Measurements from ENCODE around the gene LRFN3. TPM values are rescaled to one million over a fixed set of nuclear protein-coding genes. Genes with fewer than 3 reads are reported as not detected.

LRFN3 gene
- total and polyA plus RNA-seq, 5 experiments from 2014 or later: 0.62 to 11.4 (median 1.4) TPM

GRCh38 chr19:35986664-35987570, 50.7 kb downstream of the LRFN3 start:
- DNase-seq: no peak
- peak overlapping the region; percentile 60 to 86 (median 78) for H3K4me3 Mint-ChIP-seq
- peaks cover 0 to 2% (median 0%) of the 10 kb centered on the region in 3 donors for H3K36me3 Mint-ChIP-seq
- peaks cover 5 to 7% (median 7%) of the 10 kb centered on the region in 4 donors for H3K4me1 Mint-ChIP-seq
- POLR2A ChIA-PET: interaction anchor here (0.6 to 0.8 kb wide), 3 partner anchors 845 to 1793 kb away, joined by 3 to 5 read pairs (median 3); partner anchors contain the start of gene ZNF573
- peaks cover 19 to 67% (median 48%) of the 10 kb centered on the region in 5 donors for H3K27me3 Mint-ChIP-seq
- H3K9me3 Mint-ChIP-seq: peaks cover 0 to 2% (median 0%) of the 10 kb centered on the region in 9 donors
- H3K27ac Mint-ChIP-seq: peak overlapping the region in 2 of 10 donors; percentile 15 to 20
- ATAC-seq: peak; percentile 57 to 74

DNA sequence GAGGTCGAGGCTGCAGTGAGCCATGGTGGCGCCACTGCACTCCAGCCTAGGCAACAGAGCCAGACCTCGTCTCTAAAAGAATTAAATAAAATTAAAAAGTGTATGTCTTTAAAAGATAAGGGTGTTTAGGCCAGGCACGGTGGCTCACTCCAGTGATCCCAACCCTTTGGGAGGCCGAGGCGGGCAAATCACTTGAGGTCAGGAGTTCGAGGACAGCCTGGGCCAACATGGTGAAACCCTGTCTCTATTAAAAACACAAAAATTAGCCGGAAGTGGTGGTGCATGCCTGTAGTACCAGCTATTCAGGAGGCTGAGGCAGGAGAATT, 51.4 kb downstream of the LRFN3 start:
- Mint-ChIP-seq H3K4me3 (peak overlapping the region in 6 of 10 donors; percentile 9 to 75 (median 55)), H3K27me3 (peaks cover 19 to 61% (median 42%) of the 10 kb centered on the region in 5 donors), H3K36me3 (peaks cover 0 to 2% (median 0%) of the 10 kb centered on the region in 3 donors), H3K9me3 (peaks cover 0 to 2% (median 0%) of the 10 kb centered on the region in 9 donors), H3K27ac (no peak overlapping the region), H3K4me1 (peaks cover 5 to 7% (median 7%) of the 10 kb centered on the region in 4 donors)
- no peak for ATAC-seq
- POLR2A ChIA-PET: interaction anchor here (0.6 to 0.7 kb wide), 2 partner anchors 845 to 1792 kb away, joined by 3 to 5 read pairs; partner anchors contain the start of gene ZNF573
- DNase-seq: no peak

DNA sequence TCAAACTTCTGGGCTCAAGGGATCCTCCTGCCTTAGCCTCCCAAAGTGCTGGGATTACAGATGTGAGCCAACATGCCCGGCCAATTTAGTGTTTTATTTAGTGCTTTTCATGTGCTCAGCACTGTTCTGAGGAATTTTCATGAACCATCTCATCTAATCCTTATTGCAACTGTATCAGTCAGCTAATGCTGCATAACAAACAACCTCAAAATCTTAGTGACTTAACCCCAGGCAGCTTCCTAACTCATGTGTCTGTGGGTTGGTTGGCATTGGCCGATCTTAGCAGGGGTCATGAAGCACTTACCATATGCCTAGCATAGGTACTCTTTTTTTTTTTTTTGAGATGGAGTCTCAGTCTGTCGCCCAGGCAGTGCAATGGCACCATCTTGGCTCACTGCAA, 52.6 kb downstream of the LRFN3 start:
- POLR2A ChIA-PET: no interaction called here
- H3K9me3 Mint-ChIP-seq: peaks cover 0 to 2% (median 0%) of the 10 kb centered on the region in 9 donors
- H3K36me3 Mint-ChIP-seq: peaks cover 0 to 2% (median 0%) of the 10 kb centered on the region in 3 donors
- no peak for DNase-seq
- H3K27ac Mint-ChIP-seq: no peak overlapping the region
- peak overlapping the region in 1 of 10 donors; percentile 3 for H3K4me3 Mint-ChIP-seq
- no peak for ATAC-seq
- peaks cover 19 to 50% (median 34%) of the 10 kb centered on the region in 5 donors for H3K27me3 Mint-ChIP-seq
- H3K4me1 Mint-ChIP-seq: peaks cover 5 to 7% (median 7%) of the 10 kb centered on the region in 4 donors

DNA sequence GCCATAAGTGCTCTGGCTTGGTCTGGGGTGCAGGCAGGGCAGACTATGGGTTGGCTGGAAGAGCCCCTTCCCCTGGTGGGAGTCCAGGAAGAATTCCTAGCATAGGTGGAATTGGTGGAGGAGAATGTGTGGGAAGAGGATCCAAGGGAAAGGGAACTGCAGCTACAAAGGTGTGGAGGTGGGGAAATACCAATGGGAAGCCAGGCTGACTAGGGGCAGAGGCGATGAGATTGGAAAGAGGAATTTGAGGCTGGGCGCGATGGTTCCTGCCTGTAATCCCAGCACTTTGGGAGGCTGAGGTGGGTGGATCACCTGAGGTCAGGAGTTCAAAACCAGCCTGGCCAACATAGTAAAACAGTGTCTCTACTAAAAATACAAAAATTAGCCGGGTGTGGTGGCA, 54.0 kb downstream of the LRFN3 start:
- Mint-ChIP-seq H3K36me3 (no peaks in the 10 kb centered on the region), H3K27me3 (peaks cover 11 to 37% (median 21%) of the 10 kb centered on the region in 5 donors), H3K27ac (no peak overlapping the region), H3K9me3 (peaks cover 0 to 2% (median 0%) of the 10 kb centered on the region in 9 donors), H3K4me3 (no peak overlapping the region), H3K4me1 (peaks cover 8 to 17% (median 14%) of the 10 kb centered on the region in 4 donors)
- DNase-seq (no peak), ATAC-seq (no peak)
- POLR2A ChIA-PET: interaction anchor here (0.8 kb wide), 1 partner anchor 32 kb away, joined by 4 read pairs; no protein-coding TSS in a partner anchor

GRCh38 chr19:35990771-35991730, 54.9 kb downstream of the LRFN3 start:
- POLR2A ChIA-PET: interaction anchor here (0.6 to 1.2 kb wide), 2 partner anchors 17 to 179 kb away, joined by 3 to 7 read pairs; partner anchors contain the start of gene SYNE4
- Mint-ChIP-seq H3K4me3 (no peak overlapping the region), H3K36me3 (peaks cover 0 to 2% (median 0%) of the 10 kb centered on the region in 3 donors), H3K4me1 (peaks cover 10 to 24% (median 20%) of the 10 kb centered on the region in 4 donors), H3K27ac (peak overlapping the region in 1 of 10 donors; percentile 41), H3K9me3 (no peaks in the 10 kb centered on the region), H3K27me3 (peaks cover 2 to 28% (median 13%) of the 10 kb centered on the region in 5 donors)
- no peak for DNase-seq
- no peak for ATAC-seq

DNA sequence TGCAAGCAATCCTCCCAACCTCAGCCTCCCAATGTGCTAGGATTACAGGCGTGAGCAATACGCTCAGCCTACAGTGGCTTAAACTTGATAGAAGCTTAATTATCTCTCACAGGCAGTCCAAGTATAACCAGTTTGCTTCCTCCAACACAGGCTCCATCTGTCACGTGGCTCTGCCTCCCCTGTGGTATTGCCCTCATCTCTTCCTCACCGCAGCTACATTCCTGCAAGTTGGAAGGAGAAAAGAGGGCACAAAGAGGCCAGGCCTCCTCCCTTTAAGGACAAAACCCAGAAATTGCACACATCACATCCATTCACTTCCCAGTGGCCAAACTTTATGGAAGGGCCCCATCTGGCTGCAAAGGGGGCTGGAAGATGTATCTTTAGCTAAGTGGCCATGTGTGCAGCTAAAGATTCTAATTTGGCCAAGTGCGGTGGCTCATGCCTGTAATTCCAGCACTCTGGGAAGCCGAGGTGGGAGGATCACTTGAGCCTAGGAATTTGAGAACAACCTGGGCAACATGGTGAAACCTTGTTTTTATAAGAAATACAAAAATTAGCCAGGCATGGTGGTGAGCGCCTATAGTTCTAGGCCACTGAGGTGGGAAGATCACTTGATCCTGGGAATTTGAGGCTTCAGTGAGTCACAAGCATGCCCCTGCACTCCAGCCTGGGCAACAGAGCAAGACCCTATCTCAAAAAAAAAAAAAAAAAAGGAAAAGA, 55.7 kb downstream of the LRFN3 start:
- Mint-ChIP-seq H3K9me3 (no peaks in the 10 kb centered on the region), H3K36me3 (peaks cover 0 to 6% (median 0%) of the 10 kb centered on the region in 3 donors), H3K4me3 (peak overlapping the region in 2 of 10 donors; percentile 33 to 75), H3K27me3 (peaks cover under 1 to 19% (median 5%) of the 10 kb centered on the region in 5 donors), H3K27ac (peak overlapping the region in 1 of 10 donors; percentile 27), H3K4me1 (peaks cover 17 to 26% (median 23%) of the 10 kb centered on the region in 4 donors)
- DNase-seq: no peak
- POLR2A ChIA-PET: interaction anchor here (0.6 to 1.2 kb wide), 2 partner anchors 16 to 178 kb away, joined by 3 to 7 read pairs; partner anchors contain the start of gene SYNE4
- no peak for ATAC-seq

GRCh38 chr19:35992907-35993765, 57.0 kb downstream of the LRFN3 start:
- ATAC-seq: no peak
- DNase-seq: no peak
- H3K36me3 Mint-ChIP-seq: peaks cover 0 to 14% (median 0%) of the 10 kb centered on the region in 3 donors
- H3K9me3 Mint-ChIP-seq: no peaks in the 10 kb centered on the region
- H3K27ac Mint-ChIP-seq: peak overlapping the region in 3 of 10 donors; percentile 35 to 62 (median 47)
- peak overlapping the region in 4 of 10 donors; percentile 4 to 51 (median 40) for H3K4me3 Mint-ChIP-seq
- peaks cover 0 to 12% (median 1%) of the 10 kb centered on the region in 5 donors for H3K27me3 Mint-ChIP-seq
- POLR2A ChIA-PET: interaction anchor here (1.2 to 5.1 kb wide), 4 partner anchors 15 to 44 kb away, joined by 3 to 30 read pairs (median 8); partner anchors contain the start of gene SYNE4
- peaks cover 20 to 35% (median 31%) of the 10 kb centered on the region in 4 donors for H3K4me1 Mint-ChIP-seq

GRCh38 chr19:35993923-35994598, 57.9 kb downstream of the LRFN3 start:
- H3K4me3 Mint-ChIP-seq: peak overlapping the region; percentile 66 to 96 (median 79)
- POLR2A ChIA-PET: interaction anchor here (0.5 to 5.1 kb wide), 10 partner anchors 14 to 427 kb away, joined by 3 to 30 read pairs (median 5); partner anchors contain the start of genes ALKBH6, POLR2I, SYNE4 and TBCB
- H3K27ac Mint-ChIP-seq: peak overlapping the region in 9 of 10 donors; percentile 44 to 96 (median 85)

More at GRCh38 chr19:35993923-35994598, 57.9 kb downstream of the LRFN3 start:
- peaks cover 0 to 18% (median 0%) of the 10 kb centered on the region in 3 donors for H3K36me3 Mint-ChIP-seq
- H3K9me3 Mint-ChIP-seq: no peaks in the 10 kb centered on the region
- peaks cover 0 to 3% (median 0%) of the 10 kb centered on the region in 5 donors for H3K27me3 Mint-ChIP-seq
- DNase-seq: peak in 1 of 10 donors; percentile 22
- no peak for ATAC-seq
- H3K4me1 Mint-ChIP-seq: peaks cover 20 to 38% (median 35%) of the 10 kb centered on the region in 4 donors

All from naive thymus-derived CD8-positive, alpha-beta T cell (primary cell).